Astrocyte (in vitro differentiated cells and primary cell): Measurements from ENCODE around the gene GRIK3.

ENCODE experiments used
- EZH2 ChIP-seq: IDR thresholded peaks from 2 replicates; pipeline ENCODE4 v1.6.1; 2012; ENCODE audit warnings: mild to moderate bottlenecking, low read length, inconsistent platforms; ENCODE audit not compliant: insufficient read depth
- TF ChIP-seq, protein P1 (sequence below): IDR thresholded peaks from 2 replicates; pipeline ENCODE4 v1.5.1; 2011; ENCODE audit warnings: low read depth, mild to moderate bottlenecking, inconsistent platforms, low read length, moderate library complexity; ENCODE audit not compliant: insufficient read depth

DNA sequence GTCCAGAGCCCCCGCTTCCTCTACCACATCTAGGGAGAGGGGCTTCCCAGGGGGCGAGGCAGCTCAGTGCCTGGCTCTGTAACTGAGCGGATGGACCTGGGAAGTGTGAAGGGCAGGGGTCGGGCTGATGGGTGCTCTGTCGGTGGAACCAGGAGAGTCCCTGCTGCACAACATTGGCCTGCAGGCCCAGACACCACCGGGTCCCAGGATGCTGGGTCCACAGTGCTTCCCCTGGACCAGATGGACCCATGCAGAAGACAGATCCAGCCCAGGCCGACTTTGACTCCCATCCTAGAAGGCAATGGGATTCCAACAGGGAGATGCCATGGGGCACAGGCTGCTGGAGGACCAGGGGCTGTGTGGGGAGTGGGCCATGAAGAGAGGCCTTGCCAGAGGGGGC is 212.9 kb downstream of the GRIK3 start:
- TF ChIP-seq, protein P1, sequence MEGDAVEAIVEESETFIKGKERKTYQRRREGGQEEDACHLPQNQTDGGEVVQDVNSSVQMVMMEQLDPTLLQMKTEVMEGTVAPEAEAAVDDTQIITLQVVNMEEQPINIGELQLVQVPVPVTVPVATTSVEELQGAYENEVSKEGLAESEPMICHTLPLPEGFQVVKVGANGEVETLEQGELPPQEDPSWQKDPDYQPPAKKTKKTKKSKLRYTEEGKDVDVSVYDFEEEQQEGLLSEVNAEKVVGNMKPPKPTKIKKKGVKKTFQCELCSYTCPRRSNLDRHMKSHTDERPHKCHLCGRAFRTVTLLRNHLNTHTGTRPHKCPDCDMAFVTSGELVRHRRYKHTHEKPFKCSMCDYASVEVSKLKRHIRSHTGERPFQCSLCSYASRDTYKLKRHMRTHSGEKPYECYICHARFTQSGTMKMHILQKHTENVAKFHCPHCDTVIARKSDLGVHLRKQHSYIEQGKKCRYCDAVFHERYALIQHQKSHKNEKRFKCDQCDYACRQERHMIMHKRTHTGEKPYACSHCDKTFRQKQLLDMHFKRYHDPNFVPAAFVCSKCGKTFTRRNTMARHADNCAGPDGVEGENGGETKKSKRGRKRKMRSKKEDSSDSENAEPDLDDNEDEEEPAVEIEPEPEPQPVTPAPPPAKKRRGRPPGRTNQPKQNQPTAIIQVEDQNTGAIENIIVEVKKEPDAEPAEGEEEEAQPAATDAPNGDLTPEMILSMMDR = no peak
- no peak for TF ChIP-seq EZH2
